ENCODE measurements around the gene CASK. TPM values are rescaled to one million over a fixed set of nuclear protein-coding genes. Genes with fewer than 3 reads are reported as not detected.

The CASK gene
- polyA plus RNA-seq, 5 donors, result 27.9 to 61.7 (median 50.8) TPM

DNA sequence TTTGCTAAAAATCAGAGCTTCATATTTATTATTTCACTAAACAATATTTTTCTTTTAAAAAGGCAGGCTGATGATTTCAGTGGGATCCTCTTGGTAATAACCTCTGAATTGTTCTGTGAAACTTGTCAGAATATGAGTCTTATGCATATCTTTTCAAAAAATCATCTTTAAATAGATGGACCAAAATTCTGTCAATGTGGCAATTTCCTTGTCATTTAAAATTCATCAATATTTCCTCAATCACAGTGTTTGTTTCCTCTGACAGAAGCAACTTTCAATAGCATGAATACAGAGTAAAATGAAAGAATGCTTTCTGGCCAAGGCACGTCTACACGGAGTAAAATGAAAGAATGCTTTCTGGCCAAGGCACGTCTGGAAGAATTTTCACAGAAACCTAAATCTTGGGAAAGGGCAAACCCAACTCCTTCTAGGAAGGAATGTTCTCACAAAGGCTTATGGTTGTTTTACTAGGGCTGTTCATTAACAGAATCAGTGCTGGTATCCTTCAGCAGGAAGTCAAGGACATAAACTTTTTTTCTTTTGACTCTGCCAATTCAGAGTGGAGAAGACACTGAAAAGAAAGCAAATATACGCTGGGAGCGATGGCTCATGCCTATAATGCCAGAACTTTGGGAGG is 333.6 kb downstream of the CASK start:
- DNase-seq, result peak in 1 of 2 donors; percentile 5

DNA sequence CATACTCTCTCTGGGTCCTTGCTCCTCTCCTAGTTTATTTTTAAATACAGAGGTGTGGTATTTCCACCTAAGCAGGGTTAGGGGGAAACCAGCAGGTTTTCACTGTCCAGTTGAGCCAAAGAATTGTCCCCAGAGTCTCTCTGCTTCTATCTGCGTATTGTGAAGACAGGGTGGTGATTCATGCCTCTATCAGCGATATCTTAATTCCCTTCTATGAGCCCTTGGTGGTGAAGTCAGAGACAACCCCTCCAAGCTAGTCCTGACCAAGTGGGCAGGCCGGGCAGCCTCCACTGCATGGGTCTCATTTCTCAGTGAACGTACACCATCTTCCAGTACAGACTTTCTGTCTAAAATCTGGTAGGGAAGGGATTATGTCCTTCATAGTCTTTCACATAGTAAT is 335.1 kb downstream of the CASK start:
- no peak for DNase-seq

DNA sequence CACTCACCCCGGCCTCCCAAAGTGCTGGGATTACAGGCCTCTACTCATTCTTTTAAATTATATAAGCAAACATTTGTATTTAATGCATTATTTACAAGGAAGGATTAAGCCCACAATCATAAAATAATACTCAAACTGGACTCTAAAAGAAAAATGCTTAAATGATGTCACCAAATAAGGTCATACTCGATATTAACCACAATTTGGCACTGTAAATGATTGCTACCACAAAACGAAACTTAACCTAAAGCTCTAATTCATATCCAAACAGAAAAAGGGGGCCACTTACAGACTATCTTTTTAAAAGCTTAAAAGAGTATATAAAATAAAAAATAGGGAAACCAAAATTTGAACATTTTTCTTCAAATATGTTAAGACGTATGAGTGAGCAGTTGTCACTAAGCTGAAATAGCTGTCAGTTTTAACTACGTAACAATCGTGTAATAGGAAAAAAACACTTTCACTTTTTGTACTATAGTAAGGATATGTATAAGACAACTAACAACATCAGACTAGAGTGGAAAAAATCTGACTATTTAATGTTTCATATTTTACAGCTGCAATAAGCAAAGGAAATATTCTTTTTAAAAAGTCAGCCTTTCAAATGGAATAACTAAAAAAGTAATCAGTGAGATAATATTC is 342.8 kb downstream of the CASK start:
- DNase-seq, result no peak

DNA sequence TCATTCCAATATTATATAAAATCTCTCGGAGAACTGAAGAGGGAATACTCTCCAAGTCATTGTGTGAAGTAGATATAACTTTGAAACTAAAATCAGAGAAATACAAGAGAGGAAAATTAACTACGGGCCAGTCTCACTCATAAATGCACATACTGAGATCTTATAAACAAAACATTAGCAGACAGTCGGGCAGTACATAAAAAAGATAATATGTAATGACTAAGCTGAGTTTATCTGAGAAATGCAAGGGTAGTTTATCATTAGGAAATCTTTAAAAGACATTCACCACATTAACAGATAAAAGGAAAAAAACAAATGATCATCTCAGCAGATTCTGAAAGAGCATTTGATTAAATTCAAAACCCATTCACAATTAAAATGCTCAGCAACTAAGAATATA is 359.5 kb downstream of the CASK start:
- DNase-seq, result no peak

DNA sequence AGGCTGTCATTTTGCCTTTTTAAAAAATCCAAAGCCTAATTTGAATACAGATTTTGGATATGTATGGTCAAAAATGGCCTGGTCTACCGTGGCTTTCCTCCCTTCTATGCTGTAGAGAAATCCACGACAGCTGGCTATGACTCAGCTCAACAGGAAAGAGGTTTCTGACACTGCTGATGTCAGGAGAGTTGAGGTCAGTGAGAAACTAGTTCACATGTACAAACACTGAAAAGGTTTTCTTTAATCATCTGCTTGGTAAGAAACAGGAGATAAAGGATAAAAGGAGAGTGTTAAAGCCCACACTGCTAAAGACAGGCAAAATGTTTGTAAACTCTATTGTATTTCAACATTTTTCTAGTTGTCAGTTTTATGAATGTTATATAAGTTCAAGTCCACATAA is 362.3 kb downstream of the CASK start:
- DNase-seq, result no peak

DNA sequence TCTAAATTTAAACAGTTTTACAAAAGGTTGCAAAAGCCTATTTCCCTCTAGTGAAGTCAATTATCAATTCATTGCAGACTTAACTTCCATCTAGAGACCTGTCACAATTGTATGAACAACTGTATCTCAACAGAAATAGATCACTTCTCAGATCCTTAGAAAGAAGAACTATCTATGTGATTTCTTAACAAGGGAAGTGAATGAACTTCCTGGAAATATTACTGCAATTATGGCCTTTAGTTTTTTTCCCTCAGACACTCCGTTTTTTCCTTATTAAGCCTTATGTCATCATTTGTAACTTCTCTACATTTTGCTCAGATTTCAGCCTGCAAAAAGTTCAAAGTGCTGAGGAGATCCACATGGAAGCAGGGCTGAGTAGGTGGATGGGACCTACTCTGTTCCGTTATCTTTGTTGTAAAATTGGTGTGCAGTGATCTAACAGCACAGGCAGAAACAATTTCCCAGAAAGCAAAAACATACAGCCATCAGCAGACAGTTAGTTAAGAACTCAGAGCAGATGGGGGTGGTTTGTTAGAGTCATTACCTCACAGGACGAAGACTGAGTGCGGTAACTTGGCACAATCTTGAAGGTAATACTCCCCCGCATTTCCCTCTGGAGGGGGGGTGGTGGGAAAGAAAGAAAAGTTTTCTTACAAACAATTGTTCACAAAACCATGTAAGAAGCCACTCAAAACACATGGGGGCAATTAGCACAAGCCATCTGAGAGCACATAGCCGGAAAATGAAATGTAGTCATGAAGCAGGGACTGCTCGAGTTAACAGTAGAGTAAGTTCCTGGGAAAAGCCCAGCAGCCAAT is 363.9 kb downstream of the CASK start:
- no peak for DNase-seq

DNA sequence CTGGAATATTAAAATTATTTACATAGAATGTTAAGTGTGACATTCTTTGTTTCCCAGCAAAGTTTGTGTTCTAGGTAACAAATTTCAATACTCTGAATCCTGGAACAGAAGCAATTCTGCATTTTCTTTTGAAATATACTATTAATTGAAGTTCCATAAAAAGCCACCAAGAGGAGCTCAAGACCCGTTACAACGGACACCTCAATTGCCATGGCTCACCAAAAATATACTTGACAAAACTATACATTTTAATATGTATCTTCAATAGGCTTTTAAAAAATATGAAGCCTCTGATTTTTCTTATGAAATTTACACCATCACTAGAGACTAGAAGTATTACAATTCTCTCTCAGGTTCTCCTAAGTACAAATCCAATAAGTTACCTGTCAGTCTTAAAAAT is 364.8 kb downstream of the CASK start:
- no peak for DNase-seq

DNA sequence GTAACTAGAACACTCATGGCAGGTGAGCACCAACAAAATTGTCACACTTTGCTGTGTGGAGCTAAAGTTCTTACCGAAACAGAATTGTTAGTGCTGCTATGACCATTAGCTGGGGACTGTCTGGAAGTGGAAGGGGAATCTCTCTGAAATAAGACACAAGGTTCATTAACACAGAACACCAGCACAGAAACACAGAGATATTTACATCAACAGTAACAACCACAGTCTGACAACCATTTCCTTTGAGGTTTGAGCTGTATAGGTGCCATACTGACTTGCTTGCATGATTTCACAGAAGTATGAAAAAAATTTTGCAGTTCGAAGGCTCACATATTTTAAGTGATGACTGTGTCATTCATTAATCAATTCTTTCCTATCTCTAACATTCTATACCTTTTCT is 366.4 kb downstream of the CASK start:
- DNase-seq, result no peak

DNA sequence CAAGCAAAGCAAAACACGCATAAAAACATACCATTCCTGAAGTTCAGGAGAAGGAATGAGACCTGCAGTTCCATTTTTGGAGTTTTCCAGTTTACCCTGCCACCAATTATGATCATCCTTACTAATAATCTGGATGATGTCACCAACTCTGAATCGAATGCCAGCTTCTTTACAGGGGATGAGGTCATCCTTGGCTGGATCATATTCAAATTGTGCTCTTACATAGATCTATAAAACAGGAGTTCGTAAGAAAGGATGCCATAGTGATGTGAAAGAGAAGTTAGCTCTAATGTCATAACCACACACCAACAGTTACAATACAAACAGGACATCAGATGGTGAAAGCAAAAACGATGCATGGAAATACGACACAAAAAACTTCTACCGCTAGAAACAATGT is 369.7 kb downstream of the CASK start:
- DNase-seq, result no peak

DNA sequence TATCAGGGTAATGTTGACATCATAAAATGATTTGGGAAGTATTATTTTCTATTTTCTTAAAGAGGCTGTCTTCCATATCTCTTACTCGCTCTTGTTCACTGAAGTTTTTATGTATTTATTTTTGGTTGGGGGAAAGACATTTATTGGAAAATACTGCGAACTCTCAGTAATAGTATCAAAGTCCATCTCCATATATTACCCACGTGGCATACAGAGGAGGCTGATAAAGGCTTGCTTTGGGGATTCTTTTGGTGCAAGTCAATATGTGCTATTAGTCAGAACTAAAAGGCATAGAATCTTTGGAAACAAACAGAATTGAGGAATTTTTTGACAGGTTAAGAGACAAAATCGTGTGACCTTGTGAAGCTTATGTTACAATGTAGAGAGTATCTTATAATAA is 374.9 kb downstream of the CASK start:
- DNase-seq, result no peak

DNA sequence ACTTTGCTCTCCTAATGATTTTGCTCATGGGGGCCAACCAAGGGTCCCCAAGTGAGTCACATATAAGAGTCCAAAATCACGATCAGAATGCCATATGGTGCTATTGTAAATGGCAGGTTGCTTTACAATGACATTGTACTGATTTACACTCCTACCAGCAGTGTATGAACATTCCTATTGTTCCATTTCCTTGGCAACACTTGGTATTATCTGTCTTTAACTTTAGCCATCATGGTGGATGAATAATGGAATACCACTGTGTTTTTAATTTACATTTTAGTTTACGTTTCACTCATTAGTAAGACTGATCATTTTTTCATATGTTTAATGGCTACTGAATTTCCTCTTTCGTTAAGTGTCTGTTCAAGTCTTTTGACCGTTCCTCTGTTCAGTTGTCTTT is 379.7 kb downstream of the CASK start:
- no peak for DNase-seq

DNA sequence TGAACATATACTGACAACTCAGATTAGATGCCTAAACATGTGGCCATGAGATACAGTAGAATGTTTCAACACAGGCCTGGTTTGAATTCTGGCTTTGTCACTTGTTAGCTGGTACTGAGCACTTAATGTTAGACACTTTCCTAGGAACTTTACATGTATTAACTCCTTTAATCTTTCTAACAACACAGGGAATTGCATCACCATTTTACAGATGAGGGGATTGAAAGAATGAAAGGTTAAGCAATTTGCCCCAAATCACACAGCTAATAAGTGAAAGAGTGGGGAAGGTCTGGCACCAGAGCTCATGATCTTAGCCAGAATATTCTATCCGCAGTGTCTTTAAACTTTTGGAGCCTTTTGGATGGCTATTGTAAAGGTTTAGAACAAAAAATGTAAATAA is 380.3 kb downstream of the CASK start:
- DNase-seq, result no peak

DNA sequence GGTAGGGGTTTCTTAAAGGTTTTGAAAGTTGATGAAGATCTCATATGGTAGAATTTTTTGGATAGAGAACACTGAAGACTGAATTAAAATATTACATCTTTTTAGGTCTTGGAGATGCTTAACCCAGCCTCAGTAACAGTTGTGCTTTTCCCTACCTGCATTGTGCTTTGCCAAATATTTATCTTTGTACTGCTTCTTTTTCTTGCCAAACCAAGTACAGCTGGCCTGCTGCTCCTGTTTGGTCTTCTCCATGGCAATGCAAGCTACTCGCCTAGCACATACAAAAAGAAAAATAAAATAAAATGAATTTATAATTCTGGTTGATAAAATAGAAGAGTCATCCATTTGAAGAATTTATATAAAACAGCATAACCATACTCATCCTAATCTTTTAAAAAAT is 380.8 kb downstream of the CASK start:
- DNase-seq, result no peak

DNA sequence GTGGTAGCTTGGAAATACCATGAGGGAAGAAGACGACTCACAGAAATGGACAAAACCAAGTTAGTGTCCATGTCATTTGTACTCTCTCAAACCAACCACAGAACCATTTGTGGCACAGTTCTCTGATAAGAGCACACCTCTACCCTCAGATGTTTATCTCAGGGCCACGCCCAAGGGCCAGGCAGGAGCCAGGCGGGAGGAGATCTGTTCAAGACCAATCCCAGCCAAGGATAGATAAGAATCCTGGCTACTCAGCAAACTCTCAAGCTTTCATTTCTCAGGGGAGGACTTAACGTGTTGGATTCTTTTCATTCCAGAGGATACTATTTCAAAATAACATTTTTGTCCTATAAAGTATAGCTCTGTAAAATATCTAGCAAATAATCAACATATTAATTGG is 381.2 kb downstream of the CASK start:
- no peak for DNase-seq

DNA sequence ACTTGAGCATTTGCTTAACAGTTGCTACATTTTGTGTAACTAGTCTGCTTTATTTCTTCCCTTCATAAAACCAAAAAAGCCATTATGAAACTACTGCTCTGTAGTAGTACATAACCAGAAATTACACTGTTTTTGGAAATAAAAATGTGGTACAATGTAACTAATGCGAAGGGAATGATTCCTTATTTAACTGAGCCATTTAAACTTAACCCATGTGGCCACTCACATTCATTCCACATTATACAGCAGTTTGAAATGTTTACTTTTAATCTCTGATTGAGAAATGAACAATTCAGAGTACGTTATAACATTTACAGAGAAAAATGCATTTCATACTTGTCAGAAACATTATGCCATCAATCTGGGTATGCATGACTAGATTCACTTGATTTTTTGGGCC is 382.0 kb downstream of the CASK start:
- DNase-seq, result no peak

DNA sequence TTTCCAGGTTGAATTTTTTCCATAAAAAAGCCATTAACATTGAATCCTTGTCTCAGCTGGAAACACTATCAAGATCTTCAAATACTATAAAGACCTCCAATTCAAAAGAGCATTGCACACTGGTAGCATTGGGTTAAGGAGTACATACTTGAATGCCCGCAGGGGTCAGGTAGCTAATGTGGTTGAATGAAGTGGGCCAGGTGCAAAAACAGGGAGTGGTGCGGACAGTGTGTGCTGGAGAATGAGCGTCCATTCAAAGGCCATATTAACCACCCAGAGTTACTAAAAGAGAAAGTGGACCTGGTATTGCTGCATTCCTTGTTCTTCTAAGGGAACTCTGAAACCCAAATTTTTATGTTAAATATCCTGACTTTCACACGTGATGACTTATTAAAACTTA is 384.6 kb downstream of the CASK start:
- no peak for DNase-seq

DNA sequence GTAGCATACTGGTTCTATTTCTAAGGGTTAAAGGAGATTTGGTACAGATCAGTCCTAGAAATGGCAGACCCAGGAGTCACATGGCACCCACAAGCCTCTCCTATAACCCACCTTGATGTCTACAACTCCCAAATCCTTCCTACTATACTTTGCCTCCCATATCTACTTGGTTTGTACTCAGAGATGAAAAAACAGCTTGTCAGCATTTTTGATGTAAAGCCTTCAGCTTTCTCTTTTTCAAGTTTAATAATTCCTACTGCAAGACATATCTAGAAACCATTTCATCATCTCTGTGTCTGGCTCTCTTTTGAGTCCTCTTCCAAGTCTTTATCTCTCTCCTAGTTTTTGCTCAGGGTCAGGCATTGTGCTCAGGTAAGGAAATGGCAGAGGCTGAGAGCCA is 393.3 kb downstream of the CASK start:
- no peak for DNase-seq

DNA sequence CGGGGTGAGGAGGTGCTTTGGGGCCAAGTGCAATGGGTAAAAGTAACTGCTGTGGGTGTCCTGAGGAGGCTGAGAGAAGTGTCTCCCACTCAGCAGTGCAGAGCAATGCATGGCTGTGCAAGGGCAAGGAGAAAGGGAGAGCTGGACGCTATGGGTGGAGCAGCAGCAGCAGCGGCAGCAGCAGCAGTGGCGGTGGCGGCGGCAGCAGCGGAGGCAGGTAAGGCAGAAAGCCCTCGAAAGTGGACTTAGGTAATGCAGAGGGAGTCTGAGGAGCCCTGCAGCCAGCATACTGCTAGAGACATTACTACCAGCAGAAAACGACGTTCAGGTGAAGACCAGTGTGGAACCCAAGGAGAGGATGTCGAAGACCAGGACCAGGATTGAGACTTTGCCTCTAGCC is 394.1 kb downstream of the CASK start:
- DNase-seq, result no peak

DNA sequence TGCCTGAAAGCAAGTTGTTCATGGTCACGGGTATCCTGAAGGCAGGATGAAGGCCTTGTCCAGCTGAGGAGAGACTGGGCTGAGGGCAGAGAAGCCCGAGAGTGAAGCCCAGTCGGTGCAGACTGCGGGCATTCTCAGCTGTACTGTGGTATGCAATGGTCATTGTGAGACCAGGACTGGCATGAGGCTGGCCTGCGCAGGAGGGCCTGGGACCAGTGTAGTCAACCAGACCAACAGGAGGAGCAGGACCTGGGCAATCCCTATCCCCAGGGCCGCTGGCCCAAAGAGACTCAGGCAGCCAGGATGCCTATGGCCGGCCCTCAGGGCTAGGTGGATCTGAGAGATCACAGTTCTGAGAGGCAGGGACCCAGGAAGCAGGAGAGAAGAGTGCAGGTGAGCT is 394.6 kb downstream of the CASK start:
- DNase-seq, result no peak

DNA sequence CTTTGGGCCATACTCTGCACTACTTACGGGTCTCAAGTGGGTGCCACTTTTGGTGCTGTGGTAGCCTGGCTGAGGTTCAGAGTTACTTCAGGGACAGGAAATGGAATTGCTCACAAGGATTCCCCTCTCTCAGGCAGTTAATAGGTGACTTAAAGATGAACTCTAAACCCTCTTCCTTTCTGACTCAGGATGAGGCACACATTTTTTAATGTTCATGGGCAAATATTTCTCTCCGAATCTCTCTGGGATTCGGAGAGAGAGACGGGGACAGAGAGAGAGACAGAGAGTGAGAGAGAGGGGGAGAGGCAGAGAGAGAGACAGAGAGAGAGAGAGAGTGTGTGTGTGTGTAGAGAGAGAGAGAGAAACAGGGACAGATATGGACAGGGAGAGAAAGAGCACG is 396.4 kb downstream of the CASK start:
- DNase-seq, result no peak

DNA sequence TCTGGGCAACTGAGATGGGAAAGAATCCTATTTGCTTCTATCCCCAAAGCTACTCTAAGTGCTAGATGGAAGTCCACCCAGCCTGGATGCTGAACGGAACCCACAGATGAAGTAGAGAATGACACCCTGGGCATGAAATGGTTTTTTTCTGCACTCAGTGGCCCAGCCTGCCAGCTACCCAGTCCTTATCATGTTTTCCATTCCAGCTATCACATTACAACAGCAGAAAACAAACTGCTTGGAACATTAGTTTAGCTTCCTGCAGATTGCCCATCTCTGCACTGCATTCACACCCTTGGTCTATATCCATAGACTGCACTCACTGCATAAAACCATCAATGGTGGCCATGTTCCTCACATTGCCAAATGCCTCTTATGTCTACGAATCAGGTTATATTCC is 397.1 kb downstream of the CASK start:
- no peak for DNase-seq

DNA sequence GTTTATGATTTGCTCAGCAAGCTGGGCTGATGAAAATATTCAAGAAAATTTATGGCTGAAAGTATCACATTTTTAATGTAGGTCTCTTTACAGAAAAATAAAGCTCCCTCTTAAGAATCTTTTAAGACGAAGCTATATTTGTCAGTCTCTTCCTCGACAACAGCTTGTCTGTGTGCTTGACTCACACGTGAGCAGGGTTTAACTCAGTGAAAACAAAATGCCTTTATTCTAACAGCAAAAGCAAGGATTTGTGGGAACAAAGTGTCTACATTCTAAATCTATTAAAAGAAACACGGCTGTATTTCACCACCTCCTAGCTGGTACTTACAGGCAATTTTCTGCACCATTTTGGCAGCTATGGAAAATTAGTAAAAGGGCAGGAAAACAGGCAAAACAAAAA is 400.7 kb downstream of the CASK start:
- no peak for DNase-seq

DNA sequence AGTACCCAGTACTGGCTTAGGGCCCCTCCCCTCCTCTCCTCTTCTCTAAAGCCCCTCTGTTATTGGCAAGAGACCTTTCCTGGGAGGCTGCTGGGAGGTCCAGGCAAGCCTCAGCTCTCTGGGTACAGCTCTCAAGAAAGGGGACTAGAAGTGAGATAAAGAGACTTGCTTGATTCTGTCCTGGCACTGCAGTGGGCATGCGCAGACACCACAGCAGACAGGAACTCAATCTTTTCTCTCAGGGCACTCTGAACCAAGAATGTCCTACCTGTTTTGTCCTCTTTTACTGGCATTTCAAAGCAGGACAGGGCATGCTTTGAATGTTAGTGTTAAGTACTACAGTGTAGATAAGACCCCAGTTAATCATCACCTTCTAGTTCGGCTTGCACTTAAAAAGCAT is 401.3 kb downstream of the CASK start:
- peak; percentile 17 to 24 for DNase-seq

Data from right lung (tissue), 5 donors.